ENCODE data around the gene ITFG1.

The ITFG1 gene

GRCh38 chr16:47499080-47499699 is 38.3 kb upstream of the ITFG1 start:
- no peak overlapping the region for H3K4me3 ChIP-seq (ENCODE audit: low read depth, low read length)
- no peak for DNase-seq (ENCODE audit: low read depth)
- in situ Hi-C loops (cut with HindIII; ENCODE audit: low sequenced_read_pairs) = no loop called here
- TF ChIP-seq CTCF (IDR thresholded peaks at IDR 0.05; ENCODE audit: low read depth, low read length, missing control alignments) = no peak

- no peak overlapping the region for H3K4me3 ChIP-seq (ENCODE audit: low read depth, low read length)
- no peak for DNase-seq (ENCODE audit: low read depth)
- TF ChIP-seq CTCF (IDR thresholded peaks at IDR 0.05; ENCODE audit: low read depth, low read length, missing control alignments) = no peak
- in situ Hi-C loops (cut with HindIII; ENCODE audit: low sequenced_read_pairs) = no loop called here
These were observed 32.8 kb upstream of the ITFG1 start for GRCh38 chr16:47493381-47494337.

GRCh38 chr16:47492428-47493377 is 31.8 kb upstream of the ITFG1 start:
- H3K4me3 ChIP-seq (ENCODE audit: low read depth, low read length) = no peak overlapping the region
- no peak for TF ChIP-seq CTCF (IDR thresholded peaks at IDR 0.05; ENCODE audit: low read depth, low read length, missing control alignments)
- in situ Hi-C loops (cut with HindIII; ENCODE audit: low sequenced_read_pairs) = no loop called here
- no peak for DNase-seq (ENCODE audit: low read depth)

- H3K4me3 ChIP-seq (ENCODE audit: low read depth, low read length) = no peak overlapping the region
- in situ Hi-C loops (cut with HindIII; ENCODE audit: low sequenced_read_pairs) = no loop called here
- DNase-seq (ENCODE audit: low read depth) = no peak
- no peak for TF ChIP-seq CTCF (IDR thresholded peaks at IDR 0.05; ENCODE audit: low read depth, low read length, missing control alignments)
These were observed 31.2 kb upstream of the ITFG1 start for GRCh38 chr16:47492036-47492427.

GRCh38 chr16:47490471-47490870 is 29.6 kb upstream of the ITFG1 start:
- no peak overlapping the region for H3K4me3 ChIP-seq (ENCODE audit: low read depth, low read length)
- in situ Hi-C loops (cut with HindIII; ENCODE audit: low sequenced_read_pairs) = no loop called here
- TF ChIP-seq CTCF (IDR thresholded peaks at IDR 0.05; ENCODE audit: low read depth, low read length, missing control alignments) = no peak

GRCh38 chr16:47488051-47488450 is 27.2 kb upstream of the ITFG1 start:
- no peak overlapping the region for H3K4me3 ChIP-seq (ENCODE audit: low read depth, low read length)
- no peak for DNase-seq (ENCODE audit: low read depth)
- in situ Hi-C loops (cut with HindIII; ENCODE audit: low sequenced_read_pairs) = no loop called here
- TF ChIP-seq CTCF (IDR thresholded peaks at IDR 0.05; ENCODE audit: low read depth, low read length, missing control alignments) = no peak

More at GRCh38 chr16:47490471-47490870, 29.6 kb upstream of the ITFG1 start:
- no peak for DNase-seq (ENCODE audit: low read depth)

Data from astrocyte of the cerebellum (primary cell).